ENCODE results near the gene EML1.

EML1 gene

GRCh38 chr14:99936056-99936455 lies 142.8 kb downstream of the EML1 start:
- H3K27ac ChIP-seq, result no peak overlapping the region
- TF ChIP-seq ZFX (IDR thresholded peaks at IDR 0.05; ENCODE audit: borderline replicate concordance), result no peak
- TF ChIP-seq CTCF (IDR thresholded peaks at IDR 0.05), result no peak

GRCh38 chr14:99936738-99937474 lies 143.7 kb downstream of the EML1 start:
- H3K27ac ChIP-seq, result no peak overlapping the region
- TF ChIP-seq ZFX (IDR thresholded peaks at IDR 0.05; ENCODE audit: borderline replicate concordance), result no peak
- TF ChIP-seq CTCF (IDR thresholded peaks at IDR 0.05), result no peak

DNA sequence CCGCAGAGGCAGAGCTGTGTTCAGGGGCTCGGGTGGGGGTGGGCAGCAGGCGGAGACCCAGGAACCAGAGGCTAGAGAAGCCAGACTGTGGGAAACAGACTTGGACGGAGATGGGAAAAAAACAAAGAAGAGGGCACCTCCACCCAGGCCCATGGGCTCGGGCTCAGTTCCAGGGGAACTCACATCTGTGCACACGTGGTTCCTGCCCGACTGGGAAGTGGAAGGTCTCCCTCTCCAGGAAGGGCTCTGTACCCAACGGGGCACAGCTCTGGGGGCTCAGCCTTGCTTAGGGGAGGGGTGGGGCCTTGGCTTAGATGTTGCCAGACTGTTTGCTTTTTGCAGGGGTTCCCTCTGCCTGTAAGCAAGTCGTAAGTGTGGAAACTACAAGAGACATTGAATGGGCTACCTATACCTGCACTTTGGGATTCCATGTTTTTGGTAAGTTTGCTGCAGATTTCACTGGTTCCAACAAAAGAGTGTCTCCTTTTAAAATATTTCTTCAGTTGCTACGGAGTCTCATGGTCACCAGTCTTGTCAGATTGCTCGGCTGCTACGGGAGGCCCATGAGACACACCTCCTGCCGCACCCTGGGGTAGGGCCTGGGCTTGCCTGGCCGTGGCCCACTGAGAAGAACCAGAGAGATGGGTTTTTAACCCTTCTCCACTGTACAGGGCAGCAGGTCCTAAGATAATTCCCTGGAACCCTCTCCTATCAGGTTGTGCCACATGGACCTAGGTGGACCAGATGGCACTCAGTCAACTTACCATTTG lies 144.4 kb downstream of the EML1 start:
- no peak overlapping the region for H3K27ac ChIP-seq
- TF ChIP-seq ZFX (IDR thresholded peaks at IDR 0.05; ENCODE audit: borderline replicate concordance) (no peak), CTCF (IDR thresholded peaks at IDR 0.05) (no peak)

DNA sequence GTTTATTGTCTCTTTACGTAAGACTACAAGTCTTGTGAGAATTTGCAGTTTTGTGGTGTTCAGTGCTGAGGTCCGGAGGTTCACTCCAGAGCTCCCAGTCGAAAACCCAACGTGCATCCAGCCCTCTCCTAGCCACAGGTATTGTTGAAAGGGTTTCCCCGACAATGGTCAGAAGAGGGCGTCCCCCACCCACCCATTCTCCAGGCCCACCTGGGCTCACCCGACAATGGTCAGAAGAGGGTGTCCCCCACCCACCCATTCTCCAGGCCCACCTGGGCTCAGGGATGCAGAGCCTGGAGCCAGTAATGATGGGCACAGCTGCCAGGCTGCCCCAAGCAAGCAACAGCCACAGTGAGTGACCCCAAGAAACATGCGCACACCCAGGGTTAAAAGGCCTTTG lies 145.2 kb downstream of the EML1 start:
- TF ChIP-seq ZFX (IDR thresholded peaks at IDR 0.05; ENCODE audit: borderline replicate concordance) (no peak), CTCF (IDR thresholded peaks at IDR 0.05) (no peak)

DNA sequence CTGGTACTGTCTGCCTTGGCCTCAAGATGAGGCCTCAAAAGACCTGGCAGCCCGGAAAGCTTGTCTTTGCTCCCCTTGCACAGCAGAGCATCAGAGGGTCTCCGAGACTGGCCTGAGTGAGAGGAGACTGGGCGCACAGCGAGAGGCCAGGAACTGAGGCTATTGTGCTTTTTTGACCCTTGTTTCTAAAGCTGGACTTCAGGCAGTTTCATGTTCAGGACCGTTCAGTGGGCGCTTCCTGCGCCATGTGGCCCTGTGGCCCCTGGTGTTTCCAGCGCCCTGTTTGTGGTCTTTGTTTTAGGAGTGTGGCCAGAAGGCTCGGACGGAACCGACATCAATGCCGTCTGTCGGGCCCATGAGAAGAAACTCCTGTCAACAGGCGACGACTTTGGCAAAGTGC lies 145.7 kb downstream of the EML1 start:
- H3K27ac ChIP-seq, result no peak overlapping the region
- TF ChIP-seq ZFX (IDR thresholded peaks at IDR 0.05; ENCODE audit: borderline replicate concordance) (no peak), CTCF (IDR thresholded peaks at IDR 0.05) (no peak)

More for the DNA sequence above, 145.2 kb downstream of the EML1 start:
- no peak overlapping the region for H3K27ac ChIP-seq

DNA sequence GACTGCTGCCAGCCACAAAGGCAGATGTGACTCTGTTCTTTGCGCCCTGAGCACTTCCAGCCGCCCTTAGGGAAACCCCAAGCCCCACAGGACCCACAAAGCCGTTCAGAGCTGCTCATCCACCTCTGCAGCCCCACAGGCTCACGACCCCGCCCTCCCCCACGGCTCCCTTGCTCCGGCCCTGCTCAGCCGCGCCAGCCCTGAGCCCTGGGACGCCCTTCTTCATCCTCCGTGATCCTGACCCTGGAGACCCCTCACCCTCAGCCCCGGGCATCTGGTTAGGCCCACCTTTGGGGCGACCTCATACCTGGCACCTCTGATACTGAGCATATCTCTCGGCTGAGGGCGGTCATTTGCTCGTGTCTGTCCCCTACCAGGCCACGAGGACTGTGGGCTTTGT lies 146.2 kb downstream of the EML1 start:
- no peak for TF ChIP-seq ZFX (IDR thresholded peaks at IDR 0.05; ENCODE audit: borderline replicate concordance)
- TF ChIP-seq CTCF (IDR thresholded peaks at IDR 0.05), result no peak
- no peak overlapping the region for H3K27ac ChIP-seq

DNA sequence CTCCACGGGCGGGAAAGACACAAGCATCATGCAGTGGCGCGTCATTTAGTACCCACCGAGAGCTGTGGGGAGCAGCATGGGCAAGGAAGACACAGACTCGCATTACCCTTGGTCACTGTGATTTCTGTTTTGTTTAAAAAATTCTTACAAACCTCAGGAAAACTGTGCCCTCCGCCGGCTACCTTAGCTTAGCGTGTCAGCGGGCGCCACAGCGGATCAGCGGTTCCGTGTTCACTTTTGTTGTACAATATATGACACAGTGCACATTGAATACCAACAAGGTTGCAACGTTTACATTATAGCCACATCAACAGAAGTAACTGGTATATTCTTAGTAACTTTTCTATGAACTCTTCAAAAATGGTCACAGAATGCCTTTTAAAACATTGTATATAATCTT lies 146.9 kb downstream of the EML1 start:
- no peak overlapping the region for H3K27ac ChIP-seq
- no peak for TF ChIP-seq CTCF (IDR thresholded peaks at IDR 0.05)

Data from 22Rv1 (cell line).